GM18502 (cell line): ENCODE measurements around the gene EHMT1.
"Not testable (repeated sequence)": the region's sequence is repeated elsewhere in the genome, so short reads cannot be mapped to it uniquely, and the experiment has no call there.

Source experiments
- ATAC-seq: cut with Tn5 transposase; IDR thresholded peaks from one replicate; pipeline ENCODE4 v1.9.1; 2021; ENCODE audit warnings: mild to moderate bottlenecking; ENCODE audit not compliant: unreplicated experiment, poor library complexity

The EHMT1 gene

GRCh38 chr9:137709411-137710101 is 90.8 kb downstream of the EHMT1 start:
- no peak for ATAC-seq

DNA sequence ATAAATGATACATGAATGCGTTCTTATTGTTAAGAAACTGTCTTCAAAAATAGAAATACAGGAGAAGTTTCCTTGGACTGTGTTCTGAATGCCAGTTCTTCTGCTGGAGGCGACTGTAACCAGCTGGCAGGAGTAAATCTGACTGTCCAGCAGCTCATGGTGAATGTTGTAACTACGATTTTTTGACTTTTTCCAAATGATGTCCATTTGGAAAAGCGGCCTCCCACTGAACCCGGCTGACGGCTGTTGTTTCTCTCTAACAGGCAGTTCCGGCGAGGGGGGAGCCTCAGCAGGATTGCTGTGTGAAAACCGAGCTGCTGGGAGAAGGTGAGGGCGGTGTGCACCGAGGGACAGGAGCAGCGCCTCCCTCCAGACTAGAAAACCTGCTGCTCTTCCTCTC is 91.9 kb downstream of the EHMT1 start:
- ATAC-seq, result no peak

DNA sequence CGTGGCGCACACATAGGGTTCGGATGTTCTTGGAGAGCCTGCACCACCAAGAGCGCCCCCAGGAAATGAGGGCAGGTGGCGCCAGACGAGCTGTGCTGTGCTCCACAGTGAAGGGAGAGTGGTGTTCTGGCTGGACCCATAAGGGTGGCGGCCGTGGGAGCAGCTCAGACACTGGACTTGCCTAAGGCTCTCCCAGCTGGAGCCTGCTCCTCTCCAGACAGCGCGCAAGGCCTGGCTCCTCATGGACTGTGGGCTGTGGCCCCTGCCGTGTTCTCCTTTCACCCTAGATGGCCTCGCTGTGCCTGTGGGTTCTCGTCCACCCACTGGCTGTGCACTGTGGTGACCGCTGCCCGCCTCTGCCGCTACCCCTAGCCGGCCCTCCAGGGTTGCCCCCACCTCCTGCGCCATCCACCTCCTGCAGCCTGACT is 92.9 kb downstream of the EHMT1 start:
- no peak for ATAC-seq

DNA sequence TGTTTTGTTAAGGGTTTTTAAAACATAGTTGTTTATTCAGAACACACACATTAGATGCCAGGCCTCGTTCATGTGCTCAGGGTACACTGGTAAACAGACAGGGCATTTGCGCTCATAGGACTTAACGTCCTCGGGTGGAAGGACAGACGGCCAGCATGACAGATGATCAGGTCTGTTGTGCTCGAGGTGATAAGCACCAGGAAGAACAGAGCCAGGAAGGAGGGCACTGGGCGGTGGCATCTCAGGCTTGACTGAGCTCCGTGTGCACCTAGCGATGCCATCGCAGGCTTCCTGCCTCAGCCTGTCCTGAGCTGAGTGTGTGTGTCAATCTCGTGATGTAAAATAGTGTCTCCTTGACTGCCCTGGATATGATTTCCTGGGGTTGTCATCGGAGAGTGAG is 96.5 kb downstream of the EHMT1 start:
- no peak for ATAC-seq

- ATAC-seq, result not testable (repeated sequence)
Observed at GRCh38 chr9:137715866-137716693, 97.3 kb downstream of the EHMT1 start.

DNA sequence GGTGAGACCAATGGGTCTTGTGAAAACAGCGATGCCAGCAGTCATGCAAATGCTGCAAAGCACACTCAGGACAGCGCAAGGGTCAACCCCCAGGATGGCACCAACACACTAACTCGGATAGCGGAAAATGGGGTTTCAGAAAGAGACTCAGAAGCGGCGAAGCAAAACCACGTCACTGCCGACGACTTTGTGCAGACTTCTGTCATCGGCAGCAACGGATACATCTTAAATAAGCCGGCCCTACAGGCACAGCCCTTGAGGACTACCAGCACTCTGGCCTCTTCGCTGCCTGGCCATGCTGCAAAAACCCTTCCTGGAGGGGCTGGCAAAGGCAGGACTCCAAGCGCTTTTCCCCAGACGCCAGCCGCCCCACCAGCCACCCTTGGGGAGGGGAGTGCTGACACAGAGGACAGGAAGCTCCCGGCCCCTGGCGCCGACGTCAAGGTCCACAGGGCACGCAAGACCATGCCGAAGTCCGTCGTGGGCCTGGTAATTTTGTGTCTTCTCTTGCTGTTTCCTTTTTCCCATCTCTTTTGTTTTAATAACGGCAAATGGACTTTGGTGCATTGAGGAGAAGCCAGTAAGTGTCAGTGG is 98.0 kb downstream of the EHMT1 start:
- no peak for ATAC-seq

DNA sequence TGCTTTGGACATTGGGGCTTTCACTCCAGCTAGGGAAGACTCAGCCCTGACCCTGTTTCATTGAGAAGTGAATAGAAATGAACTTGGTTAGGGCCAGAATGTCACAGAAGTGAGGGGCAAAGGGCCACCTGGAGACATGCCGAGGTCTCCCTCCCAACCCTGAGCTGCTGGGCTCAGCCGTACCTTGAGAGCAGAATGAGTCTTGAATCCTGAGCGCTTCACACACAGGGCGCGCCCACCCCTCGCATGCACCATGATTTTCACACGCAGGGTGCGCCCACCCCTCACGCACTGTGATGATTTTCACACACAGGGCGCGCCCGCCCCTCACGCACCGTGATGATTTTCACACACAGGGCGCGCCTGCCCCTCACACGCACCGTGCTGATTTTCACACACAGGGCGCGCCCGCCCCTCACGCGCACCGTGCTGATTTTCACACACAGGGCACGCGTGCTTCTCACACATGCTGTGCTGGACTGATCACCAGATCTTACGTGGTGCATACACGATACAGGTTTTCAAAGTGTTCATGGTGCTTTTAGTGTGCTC is 99.0 kb downstream of the EHMT1 start:
- ATAC-seq, result no peak

GRCh38 chr9:137719194-137719593 is 100.4 kb downstream of the EHMT1 start:
- no peak for ATAC-seq

- no peak for ATAC-seq
Observed at GRCh38 chr9:137720571-137721110, 101.8 kb downstream of the EHMT1 start.

DNA sequence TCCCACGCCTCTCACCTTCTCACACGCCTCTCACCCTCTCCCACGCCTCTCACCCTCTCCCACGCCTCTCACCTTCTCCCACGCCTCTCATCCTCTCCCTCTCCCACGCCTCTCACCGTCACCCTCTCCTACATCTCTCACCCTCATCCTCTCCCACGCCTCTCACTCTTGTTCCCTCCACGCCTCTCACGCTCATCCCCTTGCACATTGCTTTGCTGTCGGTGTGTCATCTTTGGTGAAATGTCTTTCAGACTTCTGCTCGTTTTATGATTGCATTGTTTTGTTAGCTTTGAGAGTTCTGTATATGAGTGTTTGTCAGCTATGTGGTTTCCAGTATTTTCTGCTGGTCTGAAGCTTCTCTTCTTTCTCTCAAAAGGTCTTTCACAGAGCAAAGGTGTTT is 102.7 kb downstream of the EHMT1 start:
- ATAC-seq, result no peak

- no peak for ATAC-seq
Observed at GRCh38 chr9:137721899-137722298, 103.1 kb downstream of the EHMT1 start.

- ATAC-seq, result no peak
Observed at GRCh38 chr9:137722481-137722880, 103.7 kb downstream of the EHMT1 start.

- ATAC-seq, result not testable (repeated sequence)
Observed at GRCh38 chr9:137723356-137723755, 104.6 kb downstream of the EHMT1 start.

- ATAC-seq, result no peak
Observed at GRCh38 chr9:137723783-137724445, 105.1 kb downstream of the EHMT1 start.

DNA sequence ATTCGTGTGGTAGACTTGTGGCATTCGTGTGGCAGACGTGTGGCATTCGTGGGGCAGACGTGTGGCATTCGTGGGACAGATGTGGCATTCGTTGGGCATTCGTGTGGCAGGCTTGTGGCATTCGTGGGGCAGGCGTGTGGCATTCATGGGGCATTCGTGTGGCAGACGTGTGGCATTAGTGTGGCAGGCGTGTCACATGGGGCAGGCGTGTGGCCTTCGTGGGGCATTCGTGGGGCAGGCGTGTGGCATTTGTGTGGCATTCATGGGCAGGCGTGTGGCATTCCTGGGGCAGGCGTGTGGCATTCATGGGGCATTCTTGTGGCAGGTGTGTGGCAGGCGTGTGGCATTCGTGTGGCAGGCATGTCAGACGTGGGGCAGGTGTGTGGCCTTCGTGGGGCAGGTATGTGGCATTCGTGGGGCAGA is 106.0 kb downstream of the EHMT1 start:
- no peak for ATAC-seq

- no peak for ATAC-seq
Observed at GRCh38 chr9:137725598-137725997, 106.8 kb downstream of the EHMT1 start.

DNA sequence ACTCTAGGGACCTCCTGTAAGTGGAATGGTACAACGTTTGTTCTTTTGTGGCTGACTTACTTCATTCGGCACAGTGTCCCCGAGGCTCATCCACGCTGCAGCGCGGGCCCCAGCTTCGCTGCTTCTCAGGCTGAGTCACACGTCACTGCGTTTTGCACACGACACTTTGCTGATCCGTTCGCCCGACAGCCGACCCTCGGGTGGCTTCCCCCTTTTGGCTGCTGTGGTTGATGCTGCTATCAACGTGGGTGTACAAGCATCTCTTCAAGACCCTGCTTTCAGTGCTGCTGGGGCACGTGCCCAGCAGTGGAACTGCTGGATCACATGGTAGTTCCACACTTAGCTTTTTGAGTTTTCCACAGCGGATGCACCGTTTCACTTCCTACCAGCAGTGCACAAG is 107.5 kb downstream of the EHMT1 start:
- ATAC-seq, result peak; percentile 65

DNA sequence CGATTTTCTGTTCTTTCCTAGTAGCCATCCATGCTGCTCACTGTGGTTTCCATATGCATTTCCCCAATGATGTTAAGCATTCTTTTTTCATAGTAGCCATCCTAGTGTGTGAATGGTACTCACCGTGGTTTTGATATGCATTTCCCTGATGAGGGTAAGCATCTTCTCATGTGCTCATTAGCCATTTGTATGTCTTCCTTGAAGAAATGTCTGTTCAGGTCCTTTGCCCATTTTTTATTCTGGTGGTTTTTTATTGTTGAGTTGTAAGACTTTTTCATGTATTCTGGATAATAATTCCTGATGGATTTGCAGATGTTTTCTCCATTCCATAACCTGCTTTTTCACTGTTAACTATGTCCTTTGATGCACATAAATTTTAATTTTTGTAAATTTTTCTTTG is 108.0 kb downstream of the EHMT1 start:
- no peak for ATAC-seq

DNA sequence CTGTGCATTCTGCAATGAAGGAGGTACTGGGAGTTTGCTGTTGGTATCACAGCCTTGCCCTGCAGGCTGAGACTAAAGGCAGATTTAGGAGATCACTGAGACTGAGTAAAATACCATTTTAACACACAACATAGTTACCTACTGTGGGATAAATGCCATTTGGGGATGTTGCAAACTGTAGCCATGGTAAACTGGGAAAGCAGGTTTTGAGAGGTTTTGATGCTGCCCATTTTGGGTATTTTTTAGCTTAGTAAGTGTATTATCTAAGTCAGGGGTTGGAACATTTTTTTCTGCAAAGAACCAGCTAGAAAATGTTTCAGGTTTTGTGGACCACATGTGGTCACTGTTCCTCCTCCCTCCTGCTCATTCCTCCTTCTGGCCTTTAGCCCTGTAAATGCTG is 108.9 kb downstream of the EHMT1 start:
- ATAC-seq, result no peak
